T-helper 22 cell (primary cell): ENCODE data around the gene WDR41.
"Not testable (repeated sequence)": the region's sequence is repeated elsewhere in the genome, so short reads cannot be mapped to it uniquely, and the experiment has no call there.

Experiments used
- DNase-seq: peaks from one replicate; pipeline ENCODE4 v3.0.0-alpha.2; 2020; ENCODE audit warnings: low read depth

Gene WDR41, protein sequence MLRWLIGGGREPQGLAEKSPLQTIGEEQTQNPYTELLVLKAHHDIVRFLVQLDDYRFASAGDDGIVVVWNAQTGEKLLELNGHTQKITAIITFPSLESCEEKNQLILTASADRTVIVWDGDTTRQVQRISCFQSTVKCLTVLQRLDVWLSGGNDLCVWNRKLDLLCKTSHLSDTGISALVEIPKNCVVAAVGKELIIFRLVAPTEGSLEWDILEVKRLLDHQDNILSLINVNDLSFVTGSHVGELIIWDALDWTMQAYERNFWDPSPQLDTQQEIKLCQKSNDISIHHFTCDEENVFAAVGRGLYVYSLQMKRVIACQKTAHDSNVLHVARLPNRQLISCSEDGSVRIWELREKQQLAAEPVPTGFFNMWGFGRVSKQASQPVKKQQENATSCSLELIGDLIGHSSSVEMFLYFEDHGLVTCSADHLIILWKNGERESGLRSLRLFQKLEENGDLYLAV

DNA sequence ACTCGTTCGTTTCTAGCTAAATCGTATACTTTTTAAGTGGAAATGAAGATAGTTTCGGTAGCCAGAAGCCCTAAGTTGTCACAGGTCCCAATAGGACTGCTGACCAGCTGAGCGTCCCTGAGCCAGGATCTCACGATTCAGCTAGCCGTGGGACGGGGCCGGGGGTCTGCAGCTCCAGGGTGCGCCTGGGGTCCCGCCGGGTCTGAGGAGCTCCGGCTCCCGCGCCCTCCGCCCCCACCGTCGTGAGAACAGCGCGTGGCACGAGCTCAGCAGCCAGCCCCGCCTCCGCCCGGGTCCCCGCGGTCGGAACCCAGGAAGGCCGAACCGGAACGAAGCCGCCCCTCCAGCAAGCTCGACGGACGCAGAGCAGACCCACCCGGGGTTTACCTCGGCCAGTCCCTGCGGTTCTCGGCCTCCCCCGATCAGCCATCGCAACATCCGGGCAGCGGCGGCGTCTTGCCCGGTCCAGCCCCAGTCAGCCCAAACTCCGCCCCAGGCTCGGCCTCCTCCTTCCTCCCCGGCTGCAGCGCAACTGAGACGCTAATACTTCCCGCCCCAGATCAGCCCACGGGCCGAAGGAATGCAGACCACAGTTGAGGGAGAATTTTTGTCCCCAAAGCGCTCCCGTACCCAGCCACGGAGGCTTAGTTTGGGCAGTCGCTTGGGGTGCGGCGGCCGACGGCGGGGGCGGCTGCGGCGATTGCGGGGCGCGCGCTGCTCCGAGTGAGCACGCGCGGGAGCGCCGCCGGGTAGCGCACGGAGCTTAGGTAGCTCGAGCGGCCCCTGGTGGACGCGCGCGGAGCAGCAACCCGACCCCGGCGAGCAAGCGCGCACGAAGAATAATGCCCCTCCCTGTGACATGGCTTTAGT is at the start of gene WDR41:
Gene WDR41 (minus strand): TSS at position 534 of the 870 bp plus-strand sequence. CDS start 96 bp downstream, at position 438.
- DNase-seq = peak; percentile 56

DNA sequence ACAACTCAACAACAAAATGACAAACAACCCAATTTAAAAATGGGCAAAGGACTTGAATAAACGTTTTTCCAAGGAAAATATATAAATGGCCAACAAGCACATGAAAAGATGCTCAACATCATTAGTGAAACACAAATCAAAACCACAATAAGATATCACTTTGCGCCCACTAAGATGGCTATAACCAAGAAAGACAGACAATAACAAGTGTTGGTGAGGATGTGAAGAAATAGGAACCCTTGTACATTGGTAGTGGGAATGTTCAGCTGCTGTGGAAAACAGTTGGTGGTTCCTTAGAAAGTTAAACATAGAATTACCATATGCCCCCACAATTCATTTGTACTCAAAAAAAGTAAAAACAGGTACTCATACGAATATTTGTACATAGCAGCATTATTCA is 39.2 kb upstream of the WDR41 start:
- no peak for DNase-seq

DNA sequence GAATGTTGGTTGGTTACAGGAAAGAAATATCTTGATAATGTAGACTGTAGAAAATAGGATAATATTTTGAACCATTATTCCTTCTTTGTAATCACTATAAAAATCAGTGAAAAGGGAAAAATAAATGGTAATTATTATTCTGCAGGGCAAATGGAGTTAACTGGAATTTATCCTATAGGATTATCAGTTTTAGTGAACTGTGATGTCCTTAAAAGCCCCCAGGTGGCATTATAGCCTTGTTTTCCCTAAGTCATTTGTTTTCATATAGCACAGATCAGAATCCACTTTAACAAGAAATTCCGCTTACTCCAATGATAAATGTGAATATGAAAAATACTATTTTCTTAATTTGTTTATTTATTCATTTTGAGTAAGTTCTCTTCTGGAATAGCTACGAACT is 26.2 kb upstream of the WDR41 start:
- no peak for DNase-seq

DNA sequence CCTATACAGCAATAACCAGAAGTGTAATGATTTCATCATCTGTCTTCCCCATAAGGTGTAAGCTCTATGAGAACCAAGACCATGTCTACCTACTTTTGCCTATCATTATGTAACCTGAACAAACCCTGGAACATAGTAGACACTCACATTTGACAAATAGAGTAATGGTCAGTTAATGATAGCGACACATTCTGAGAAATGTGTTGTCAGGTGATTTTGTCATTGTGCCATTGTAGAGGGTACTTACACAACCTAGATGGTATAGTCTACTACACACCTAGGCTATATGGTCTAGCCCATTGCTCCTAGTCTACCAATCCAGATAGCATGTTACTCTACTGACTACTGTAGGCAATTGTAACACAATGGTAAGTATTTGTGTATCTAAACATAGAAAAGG is 22.3 kb upstream of the WDR41 start:
- no peak for DNase-seq

DNA sequence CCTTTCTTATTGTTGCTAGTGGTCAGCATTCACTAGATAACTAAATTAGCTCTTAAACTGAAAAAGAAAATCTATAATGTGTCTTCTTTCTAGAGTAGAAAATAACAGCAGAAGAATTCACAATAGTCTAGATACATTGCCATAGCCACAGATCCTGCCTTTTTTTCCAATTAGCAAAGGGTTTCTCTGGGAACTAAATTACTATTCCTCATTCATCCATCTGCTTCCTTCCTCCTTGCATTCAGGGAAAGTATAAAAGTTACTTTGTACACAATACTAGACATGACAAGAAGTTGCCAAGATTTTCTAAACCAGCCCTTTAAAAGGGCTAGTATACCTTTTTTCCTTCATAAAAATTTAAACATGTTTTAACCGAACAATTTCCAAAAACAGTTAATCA is 21.2 kb upstream of the WDR41 start:
- no peak for DNase-seq

DNA sequence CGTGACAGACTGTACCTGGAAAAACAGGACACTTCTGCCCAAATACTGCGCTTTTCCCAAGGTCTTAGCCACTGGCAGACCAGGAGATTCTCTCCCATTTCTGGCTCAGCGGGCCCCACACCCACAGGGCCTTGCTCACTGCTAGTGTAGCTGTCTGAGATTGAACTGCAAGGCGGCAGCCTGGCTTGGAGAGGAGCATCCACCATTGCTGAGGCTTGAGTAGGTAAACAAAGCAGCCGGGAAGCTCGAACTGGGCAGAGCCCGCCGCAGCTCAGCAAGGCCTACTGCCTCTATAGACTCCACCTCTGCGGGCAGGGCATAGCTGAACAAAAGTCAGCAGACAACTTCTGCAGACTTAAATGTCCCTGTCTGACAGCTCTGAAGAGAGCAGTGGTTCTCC is 9.0 kb upstream of the WDR41 start:
- DNase-seq = not testable (repeated sequence)

DNA sequence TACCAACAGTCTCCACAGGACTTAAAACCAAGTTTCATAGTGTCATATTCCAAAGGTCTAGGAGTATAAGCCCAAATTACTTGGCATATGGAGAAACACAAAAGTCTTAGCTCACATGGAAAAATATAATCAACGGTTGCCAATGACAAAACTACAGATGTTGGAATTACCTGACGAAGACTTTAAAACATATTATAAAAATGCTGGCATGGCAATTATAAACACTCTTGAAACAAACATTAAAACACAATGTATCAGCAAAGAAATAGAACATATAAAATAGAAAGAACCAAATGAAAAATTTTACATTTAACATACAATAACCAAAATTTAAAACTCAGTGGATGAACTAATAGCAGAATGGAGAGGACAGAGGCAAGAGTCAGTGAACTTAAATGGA is 7.9 kb upstream of the WDR41 start:
- no peak for DNase-seq

DNA sequence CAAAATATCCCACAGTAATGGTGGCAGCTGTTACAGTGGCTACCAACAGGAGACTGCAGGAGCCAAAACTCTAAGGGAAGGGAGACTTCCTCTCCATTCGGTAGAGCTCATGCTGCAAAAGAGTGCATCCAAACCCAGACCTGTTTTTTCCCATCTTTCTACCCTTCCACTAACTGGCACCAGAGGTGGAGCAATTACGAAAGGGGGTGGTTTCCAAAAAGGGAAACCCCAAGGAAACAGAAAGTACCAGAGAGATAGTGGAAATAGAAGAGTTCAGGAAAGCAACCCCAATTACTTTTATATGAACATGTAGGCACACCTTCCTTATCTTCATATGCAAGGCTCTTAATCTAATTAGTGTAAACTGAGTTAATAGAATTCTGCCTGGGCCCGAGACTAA is 7.3 kb upstream of the WDR41 start:
- DNase-seq = no peak

DNA sequence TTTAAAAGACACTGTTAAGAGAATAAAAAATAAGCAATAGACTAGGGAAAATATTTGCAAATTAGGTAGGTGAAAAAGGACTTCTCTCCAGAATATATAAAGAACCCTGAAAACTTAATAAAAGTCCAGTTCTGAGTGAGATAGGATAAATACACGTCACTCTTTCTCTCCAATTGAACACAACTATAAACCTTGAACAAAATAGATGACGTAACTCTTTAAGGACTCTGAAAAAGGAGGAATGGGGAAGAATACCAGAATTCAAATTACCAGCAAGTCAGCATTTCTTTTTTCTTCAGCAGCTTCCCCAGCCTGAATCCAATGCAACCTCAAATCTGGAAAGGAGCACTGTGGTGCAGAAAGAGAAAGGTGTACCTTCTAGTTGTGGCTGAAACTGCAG is 6.8 kb upstream of the WDR41 start:
- DNase-seq = no peak

DNA sequence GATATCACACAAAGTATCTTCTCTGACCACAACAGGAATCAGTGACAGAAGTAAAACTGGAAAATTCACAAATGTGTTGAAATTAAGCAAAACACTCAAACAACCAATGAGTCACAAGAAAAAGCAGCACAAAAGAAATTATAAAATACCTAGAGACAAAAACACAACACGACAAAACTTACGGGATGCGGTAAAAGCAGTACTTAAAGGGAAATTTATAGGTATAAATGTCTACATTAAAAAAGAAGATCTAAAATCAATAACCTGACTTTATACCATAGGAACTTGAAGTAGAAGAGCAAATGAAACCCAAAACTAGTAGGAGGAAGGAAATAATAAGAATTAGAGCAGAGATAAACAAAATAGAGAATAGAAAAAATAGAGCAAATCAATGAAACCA is 2.8 kb upstream of the WDR41 start:
- DNase-seq = no peak

DNA sequence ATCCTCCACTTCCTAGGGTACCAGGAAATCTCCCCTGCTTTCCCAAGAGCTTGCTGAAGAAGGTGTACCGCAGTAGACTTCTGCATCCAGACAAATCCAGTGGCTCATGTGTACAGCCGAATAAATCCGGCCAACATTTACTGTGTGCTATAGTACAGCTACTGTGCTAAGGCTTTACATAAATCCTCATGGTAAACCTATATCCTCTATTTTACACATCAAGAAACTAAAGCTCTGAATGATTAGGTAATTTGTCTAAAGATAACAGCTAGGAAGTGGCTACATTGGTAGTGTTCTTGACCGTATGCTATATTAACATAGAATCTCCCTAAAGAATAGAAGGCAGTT is 511 bp upstream of the WDR41 start:
- no peak for DNase-seq

DNA sequence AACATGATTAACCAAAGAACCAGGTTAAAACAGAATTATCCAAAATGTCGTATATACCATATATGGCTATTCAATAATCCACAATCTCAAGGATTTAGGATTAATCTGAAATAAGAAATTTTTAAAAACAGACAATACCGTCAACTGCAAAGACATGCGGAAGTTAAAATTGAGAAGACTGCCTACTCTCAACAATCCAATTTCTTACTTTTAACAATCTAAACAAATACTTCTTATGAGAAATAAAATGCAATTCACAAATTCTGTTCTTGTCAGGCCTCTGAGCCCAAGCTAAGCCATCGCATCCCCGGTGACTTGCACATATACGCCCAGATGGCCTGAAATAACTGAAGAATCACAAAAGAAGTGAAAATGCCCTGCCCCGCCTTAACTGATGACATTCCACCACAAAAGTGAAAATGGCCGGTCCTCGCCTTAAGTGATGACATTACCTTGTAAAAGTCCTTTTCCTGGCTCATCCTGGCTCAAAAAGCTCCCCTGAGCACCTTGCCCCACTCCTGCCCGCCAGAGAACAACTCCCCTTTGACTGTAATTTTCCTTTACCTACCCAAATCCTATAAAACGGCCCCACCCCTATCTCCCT is 1.3 kb downstream of the WDR41 start:
- not testable (repeated sequence) for DNase-seq

DNA sequence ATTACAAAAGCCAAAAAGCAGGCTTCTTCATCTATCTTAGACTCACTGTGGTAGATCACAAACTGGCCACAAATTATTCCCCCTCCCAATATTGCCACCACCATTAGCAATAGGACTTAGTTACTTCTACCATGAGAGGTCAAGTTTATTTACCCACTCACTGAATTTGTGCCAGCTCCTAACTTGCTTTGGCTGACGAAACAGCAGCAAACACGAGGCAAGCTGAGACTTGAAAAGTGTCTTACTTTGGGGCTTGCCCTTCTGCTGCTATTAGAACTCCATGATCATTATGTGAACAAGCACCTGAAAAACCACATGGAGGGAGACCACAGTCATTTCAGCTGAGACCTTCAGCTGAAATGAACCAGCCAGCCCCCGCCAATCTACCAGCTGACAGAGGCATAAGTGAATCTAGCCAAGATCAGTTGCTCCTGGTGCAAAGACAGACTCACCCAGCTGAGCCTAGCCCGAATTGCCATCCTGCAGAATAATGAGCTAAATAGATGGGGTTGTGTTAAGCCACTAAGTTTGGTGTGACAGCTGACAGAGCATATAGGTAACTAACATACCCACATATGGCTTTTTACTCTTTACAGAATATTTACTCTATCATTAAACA is 5.7 kb downstream of the WDR41 start:
- DNase-seq = no peak

DNA sequence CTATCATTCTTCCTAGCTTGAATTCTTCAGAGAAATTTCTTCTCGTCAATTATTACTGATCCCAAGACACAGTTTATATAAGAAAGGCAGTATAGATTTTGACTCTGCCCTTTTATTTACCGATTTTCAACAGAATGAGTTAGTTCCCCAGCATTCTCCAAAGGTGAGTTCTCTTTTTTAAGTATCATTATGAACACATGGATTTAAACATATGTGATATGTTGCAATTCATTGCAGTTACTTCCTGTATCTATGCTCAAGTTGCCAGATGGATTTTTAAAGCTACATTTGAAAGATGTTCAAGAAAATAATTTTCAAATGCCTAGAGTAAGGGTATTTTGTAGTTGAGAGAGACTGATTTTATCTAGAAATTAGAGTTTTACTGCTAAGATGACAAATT is 8.4 kb downstream of the WDR41 start:
- no peak for DNase-seq

DNA sequence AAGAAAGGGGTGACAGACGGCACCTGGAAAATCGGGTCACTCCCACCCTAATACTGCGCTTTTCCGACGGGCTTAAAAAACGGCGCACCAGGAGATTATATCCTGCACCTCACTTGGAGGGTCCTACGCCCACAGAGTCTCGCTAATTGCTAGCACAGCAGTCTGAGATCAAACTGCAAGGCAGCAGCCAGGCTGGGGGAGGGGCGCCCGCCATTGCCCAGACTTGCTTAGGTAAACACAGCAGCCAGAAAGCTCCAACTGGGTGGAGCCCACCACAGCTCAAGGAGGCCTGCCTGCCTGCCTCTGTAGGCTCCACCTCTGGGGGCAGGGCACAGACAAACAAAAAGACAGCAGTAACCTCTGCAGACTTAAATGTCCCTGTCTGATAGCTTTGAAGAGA is 17.1 kb downstream of the WDR41 start:
- DNase-seq = not testable (repeated sequence)

DNA sequence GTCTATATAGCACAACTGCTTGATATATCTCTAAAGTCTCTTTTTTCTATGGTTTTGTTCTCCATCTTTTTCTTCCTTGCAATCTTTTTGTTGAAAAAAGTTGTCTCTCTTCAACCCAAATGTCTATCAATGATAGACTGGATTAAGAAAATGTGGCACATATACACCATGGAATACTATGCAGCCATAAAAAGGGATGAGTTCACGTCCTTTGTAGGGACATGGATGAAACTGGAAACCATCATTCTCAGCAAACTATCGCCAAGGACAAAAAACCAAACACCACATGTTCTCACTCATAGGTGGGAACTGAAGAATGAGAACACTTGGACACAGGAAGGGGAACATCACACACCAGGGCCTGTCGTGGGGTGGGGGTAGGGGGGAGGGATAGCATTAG is 23.2 kb downstream of the WDR41 start:
- not testable (repeated sequence) for DNase-seq

DNA sequence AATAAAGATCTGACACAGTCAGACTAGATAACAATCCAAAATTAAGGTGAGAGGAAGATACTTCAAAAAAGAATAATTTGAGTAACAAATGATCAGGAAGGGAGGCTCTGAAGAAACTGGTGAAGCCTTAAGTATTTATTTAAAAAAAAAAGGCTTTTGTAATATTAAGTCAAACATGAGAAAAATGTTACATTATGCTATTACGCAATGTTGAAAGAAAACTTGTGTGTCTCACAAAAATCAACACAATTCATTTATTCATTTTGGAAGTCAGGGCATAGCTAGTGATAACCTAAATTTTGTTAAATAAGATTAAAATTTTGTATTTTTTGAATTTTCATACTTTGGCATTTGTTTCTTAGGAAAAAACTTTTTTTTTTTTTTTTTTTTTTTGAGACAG is 28.2 kb downstream of the WDR41 start:
- DNase-seq = no peak

DNA sequence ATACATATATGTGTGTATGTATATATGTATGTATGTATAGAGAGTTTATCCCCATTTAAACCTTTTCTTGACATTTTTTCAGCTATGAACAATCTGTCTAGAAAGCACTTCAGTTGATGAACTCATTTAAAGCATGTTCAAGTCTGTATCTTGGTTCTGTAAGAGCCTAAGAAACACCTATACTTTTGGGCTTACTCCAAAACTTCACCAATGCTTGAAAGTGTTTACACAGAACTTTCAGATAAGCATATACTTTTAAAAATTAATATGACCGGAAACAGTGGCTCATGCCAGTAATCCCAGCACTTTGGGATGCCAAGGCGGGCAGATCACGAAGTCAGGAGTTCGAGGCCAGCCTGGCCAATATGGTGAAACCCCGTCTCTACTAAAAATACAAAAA is 30.8 kb downstream of the WDR41 start:
- no peak for DNase-seq

DNA sequence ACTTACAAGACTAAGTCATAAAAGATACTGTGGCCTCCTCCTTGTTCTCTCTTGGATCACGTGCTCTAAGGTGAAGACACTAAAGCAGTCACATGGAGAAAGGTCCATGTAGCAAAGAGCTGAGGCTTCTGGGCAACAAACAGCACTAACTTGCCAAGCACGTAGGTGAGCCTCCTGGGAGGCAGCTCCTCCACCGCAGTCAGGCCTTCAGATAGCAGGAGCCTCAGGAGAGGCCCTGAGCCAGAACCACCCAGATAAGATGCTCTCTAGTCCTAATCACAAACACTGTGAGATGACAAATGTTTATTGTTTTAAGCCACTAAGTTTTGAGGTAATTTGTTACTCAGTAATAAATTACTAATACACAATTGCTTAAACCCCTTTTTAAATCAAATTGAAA is 38.0 kb downstream of the WDR41 start:
- no peak for DNase-seq

DNA sequence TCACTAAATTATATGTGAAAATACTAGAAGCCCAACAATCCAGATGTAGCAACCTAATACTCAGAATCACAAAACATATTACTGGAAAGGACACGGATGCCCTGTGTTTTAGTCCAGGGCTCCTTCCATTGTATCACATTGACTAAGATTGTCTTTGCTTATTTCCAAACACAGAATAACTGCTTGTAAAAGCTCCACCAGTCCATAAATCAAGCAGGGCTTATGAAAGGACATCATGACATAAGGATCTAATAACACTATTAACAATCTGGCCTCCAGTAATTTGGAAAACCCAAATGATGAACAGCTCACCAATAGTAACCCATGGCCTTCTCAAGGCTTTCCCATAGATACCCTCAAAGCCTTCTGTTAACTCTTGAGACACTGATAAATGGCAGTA is 39.8 kb downstream of the WDR41 start:
- DNase-seq = no peak

DNA sequence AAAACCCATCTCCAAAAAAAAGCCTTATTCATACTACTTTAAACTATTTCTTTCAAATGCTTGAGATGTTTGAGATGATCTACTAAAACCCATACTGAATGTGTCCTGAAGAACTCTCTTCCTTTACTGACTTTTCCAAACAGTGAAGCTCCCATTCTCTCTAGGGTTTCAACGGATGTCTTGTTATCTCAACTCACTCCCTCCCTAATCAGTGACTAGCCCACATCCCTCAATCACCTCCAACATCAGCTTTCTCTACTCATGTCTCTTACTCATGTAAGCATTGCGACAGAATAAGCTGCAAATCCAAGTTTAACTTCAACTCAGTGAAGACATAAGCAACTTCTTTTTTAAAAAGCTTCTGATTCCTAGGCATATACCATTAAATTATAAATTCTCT is 42.1 kb downstream of the WDR41 start:
- DNase-seq = no peak

DNA sequence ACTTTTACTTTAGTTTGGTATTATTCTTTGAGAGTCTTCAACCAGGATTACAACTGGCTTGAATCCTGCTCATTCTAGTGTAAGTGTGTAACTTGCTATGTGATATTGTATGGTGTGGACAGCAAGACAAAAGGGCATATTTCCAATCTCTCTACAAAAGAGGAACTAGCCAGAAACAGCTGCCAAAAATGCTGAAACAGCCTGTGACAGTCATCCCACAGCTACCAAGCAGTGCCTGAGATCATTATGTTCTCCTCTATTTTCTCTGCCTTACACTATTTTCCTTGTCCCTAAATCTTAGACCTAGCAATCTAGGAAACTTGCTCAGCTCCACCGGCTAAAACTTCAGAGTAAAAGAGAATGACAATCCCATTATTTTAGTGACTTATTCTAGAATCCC is 42.8 kb downstream of the WDR41 start:
- DNase-seq = no peak

DNA sequence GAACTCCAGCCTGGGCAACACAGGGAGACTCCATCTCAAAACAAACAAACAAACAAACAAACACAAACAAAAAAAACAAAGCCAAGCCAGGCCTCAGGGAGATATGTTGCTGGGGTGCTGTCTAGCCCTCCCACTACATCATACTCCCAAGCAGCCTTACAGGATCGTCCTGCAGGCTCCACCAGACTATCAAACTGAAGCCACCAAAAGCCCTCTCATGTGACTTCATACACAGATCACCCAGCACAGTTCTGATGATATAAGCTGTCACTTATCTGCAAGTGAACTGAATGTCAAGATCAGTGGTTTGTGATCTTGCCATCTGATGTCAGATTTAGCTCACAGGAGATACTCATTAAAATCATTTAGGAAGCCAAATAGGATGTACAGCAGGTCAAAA is 43.3 kb downstream of the WDR41 start:
- no peak for DNase-seq
